ENCODE data around the gene CEBPA. TPM values are rescaled to one million over a fixed set of nuclear protein-coding genes. Genes with fewer than 3 reads are reported as not detected.

Gene CEBPA
- total and polyA plus RNA-seq, 10 of the 15 experiments (the other 5 are each of a cell fraction or from before 2014, with no cell fraction given), result 0.04 to 0.36 (median 0.13) TPM; not detected in 4

DNA sequence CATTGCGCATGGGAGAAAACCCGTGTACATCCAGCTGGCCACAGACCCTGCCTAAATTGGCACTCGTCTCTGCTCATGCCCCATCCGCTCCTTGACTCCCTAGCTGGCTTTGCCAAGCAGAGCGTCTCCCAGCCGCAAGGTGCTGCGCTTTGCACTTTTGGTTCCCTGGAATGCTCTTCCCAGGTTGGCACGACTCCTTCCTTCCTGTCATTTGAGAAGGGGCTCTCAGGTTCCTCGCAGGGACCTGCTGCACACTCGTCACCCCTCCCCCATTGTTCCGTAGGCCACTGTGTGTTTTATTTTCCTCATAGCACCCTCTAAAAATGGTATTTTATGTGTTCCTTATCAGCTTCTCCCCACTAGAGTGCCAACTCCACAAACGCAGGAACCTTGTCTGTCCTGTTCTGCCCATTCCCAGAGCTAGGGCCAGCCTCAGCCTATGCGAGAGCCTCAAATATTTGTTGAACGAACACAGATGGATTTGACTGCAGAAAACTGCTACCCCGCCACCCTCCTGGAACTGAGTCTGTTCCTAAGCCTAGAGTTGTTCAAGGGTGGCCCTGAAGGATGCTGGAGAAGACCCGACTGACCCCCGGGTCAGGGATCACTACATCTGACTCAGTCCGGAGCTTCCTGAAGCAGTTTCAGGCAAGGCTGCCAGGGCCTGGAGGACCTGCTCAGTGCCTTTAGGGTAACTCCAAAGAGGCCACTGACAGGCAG is 8.4 kb upstream of the CEBPA start:
- H2AFZ ChIP-seq (ENCODE audit: control insufficient read depth, low read depth, low read length), result no peak overlapping the region
- RAD21 ChIA-PET (ENCODE audit: unreplicated experiment), result no interaction called here
- BruUV-seq (replicated peaks), result no TSS peak
- H3K36me3 ChIP-seq (ENCODE audit: control insufficient read depth in 2 of 2, insufficient read depth in 2 of 2, low read length in 1 of 2), result no peaks in the 10 kb centered on the region
- SMC1A ChIA-PET (ENCODE audit: uncharacterized antibody, unreplicated experiment), result no interaction called here
- WGBS (ENCODE audit: insufficient coverage, insufficient replicate concordance, low lambda C conversion rate, missing lambda C conversion rate), result 74% methylated on average over 18 of the region's 18 CpGs
- H3K9ac ChIP-seq (ENCODE audit: control insufficient read depth, insufficient read depth, low read length), result no peak overlapping the region
- H3K79me2 ChIP-seq (ENCODE audit: control insufficient read depth, insufficient read depth, low read length), result no peaks in the 10 kb centered on the region
- in situ Hi-C loops (cut with MboI), result no loop called here
- H3K27ac ChIP-seq (ENCODE audit: control insufficient read depth, insufficient read depth), result no peak overlapping the region
- H3K27me3 ChIP-seq (replicated peaks in 1 of 2; ENCODE audit: control insufficient read depth in 2 of 2, insufficient read depth in 2 of 2, low read length in 1 of 2), result no peaks in the 10 kb centered on the region; a peak in 1 of 4 replicates
- DNase-seq (ENCODE audit: low read depth, low spot score), result no peak
- no peak overlapping the region for H3K4me3 ChIP-seq
- CTCF ChIA-PET, result interaction anchor here (0.7 to 2.2 kb wide), 4 partner anchors 15 to 126 kb away, joined by 3 to 11 read pairs (median 4); no protein-coding TSS in a partner anchor
- POLR2A ChIA-PET, result no interaction called here
- H4K20me1 ChIP-seq (ENCODE audit: control insufficient read depth, insufficient read depth), result no peaks in the 10 kb centered on the region
- no peak overlapping the region for H3K4me2 ChIP-seq (ENCODE audit: control insufficient read depth, insufficient read depth)
- FAIRE-seq, result no peak
- intact Hi-C loops (cut with micrococcal nuclease; ENCODE audit: unreplicated experiment), result no loop called here
- TF ChIP-seq ZSCAN29 (IDR thresholded peaks at IDR 0.05) (no peak), NFIC (IDR thresholded peaks at IDR 0.05; ENCODE audit: low read depth, low read length) (no peak), CBX5 (IDR thresholded peaks at IDR 0.05; ENCODE audit: low read depth) (no peak), POLR2AphosphoS2 (IDR thresholded peaks at IDR 0.05; ENCODE audit: low read depth, low read length) (no peak), TBL1XR1 (IDR thresholded peaks at IDR 0.05; ENCODE audit: low read depth, low read length) (no peak), MYC (IDR thresholded peaks at IDR 0.05; ENCODE audit: insufficient read depth, insufficient read length, insufficient replicate concordance, low read length, severe bottlenecking) (no peak), RELA (IDR thresholded peaks at IDR 0.05; ENCODE audit: borderline replicate concordance, partially characterized antibody) (no peak), POLR2AphosphoS5 (IDR thresholded peaks at IDR 0.05; ENCODE audit: low read length) (no peak), POLR2A (IDR thresholded peaks at IDR 0.05; ENCODE audit: low read depth, low read length) (no peak), EP300 (IDR thresholded peaks at IDR 0.05; ENCODE audit: borderline replicate concordance in 1 of 2, control insufficient read depth in 1 of 2, low read depth in 2 of 2, low read length in 2 of 2) (no peak), RFX5 (IDR thresholded peaks at IDR 0.05; ENCODE audit: low read depth, low read length) (no peak), ATF3 (IDR thresholded peaks at IDR 0.05; ENCODE audit: borderline replicate concordance, extremely low read depth, low read depth, low read length) (no peak), MTA3 (IDR thresholded peaks at IDR 0.05; ENCODE audit: borderline replicate concordance, low read length) (no peak), IKZF1 (conservative IDR thresholded peaks at IDR 0.05) (no peak), RAD51 (IDR thresholded peaks at IDR 0.05) (no peak), NR2C1 (IDR thresholded peaks at IDR 0.05) (no peak), RELB (IDR thresholded peaks at IDR 0.05; ENCODE audit: low read depth) (no peak), STAT1 (conservative IDR thresholded peaks at IDR 0.05) (no peak)
- TF ChIP-seq, protein P1, sequence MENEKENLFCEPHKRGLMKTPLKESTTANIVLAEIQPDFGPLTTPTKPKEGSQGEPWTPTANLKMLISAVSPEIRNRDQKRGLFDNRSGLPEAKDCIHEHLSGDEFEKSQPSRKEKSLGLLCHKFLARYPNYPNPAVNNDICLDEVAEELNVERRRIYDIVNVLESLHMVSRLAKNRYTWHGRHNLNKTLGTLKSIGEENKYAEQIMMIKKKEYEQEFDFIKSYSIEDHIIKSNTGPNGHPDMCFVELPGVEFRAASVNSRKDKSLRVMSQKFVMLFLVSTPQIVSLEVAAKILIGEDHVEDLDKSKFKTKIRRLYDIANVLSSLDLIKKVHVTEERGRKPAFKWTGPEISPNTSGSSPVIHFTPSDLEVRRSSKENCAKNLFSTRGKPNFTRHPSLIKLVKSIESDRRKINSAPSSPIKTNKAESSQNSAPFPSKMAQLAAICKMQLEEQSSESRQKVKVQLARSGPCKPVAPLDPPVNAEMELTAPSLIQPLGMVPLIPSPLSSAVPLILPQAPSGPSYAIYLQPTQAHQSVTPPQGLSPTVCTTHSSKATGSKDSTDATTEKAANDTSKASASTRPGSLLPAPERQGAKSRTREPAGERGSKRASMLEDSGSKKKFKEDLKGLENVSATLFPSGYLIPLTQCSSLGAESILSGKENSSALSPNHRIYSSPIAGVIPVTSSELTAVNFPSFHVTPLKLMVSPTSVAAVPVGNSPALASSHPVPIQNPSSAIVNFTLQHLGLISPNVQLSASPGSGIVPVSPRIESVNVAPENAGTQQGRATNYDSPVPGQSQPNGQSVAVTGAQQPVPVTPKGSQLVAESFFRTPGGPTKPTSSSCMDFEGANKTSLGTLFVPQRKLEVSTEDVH (IDR thresholded peaks at IDR 0.05; ENCODE audit: low read depth, partially characterized antibody), result no peak
- no peaks in the 10 kb centered on the region; the same call in 2 of the 3 replicates for H3K9me3 ChIP-seq (replicated peaks; ENCODE audit: control insufficient read depth, insufficient read depth, low read length)
- no peaks in the 10 kb centered on the region for H3K4me1 ChIP-seq (ENCODE audit: control insufficient read depth, insufficient read depth, low read length)
- no peak for ATAC-seq

All from GM12878 (cell line).